ENCODE data around the gene BANK1.

- no peak for TF ChIP-seq EZH2 (IDR thresholded peaks at IDR 0.05; ENCODE audit: insufficient read depth, poor library complexity, severe bottlenecking)
- TF ChIP-seq EZH2phosphoT487 (IDR thresholded peaks at IDR 0.05; ENCODE audit: insufficient read depth, low read depth) = no peak
Measured at GRCh38 chr4:102076622-102077021, 286.1 kb downstream of the BANK1 start.

Data from GM23248 (cell line).